Stimulated activated CD4-positive, alpha-beta T cell treated with anti-CD3 and anti-CD28 coated beads, Interleukin-2, amount 100 ng/mL, for 24 hours (primary cell): ENCODE measurements around the gene OSMR.
"Not testable (repeated sequence)": the region's sequence is repeated elsewhere in the genome, so short reads cannot be mapped to it uniquely, and the experiment has no call there.

Experiments used
- DNase-seq, 2 donors: peaks; one replicate each; pipeline ENCODE4 v3.0.0-alpha.2; 2020

Gene OSMR

DNA sequence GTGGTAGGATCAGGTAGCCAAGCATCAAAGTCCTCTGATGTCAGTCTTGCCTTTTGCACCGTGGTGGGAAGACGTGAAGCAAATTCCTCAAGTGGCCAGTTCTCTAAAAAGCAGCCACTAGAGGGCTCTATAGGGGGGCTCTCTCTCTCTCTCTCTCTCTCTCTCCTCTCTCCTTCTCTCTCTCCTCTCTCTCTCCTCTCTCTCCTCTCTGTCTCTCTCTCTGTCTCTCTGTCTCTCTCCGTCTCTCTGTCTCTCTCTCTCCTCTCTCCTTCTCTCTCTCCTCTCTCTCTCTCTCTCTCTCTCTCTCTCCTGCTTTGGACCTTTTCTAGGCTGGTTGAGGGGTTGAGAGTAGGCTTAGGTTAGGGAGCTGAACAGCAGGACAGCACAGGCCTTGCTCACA lies 13.9 kb upstream of the OSMR start:
- DNase-seq = no peak

DNA sequence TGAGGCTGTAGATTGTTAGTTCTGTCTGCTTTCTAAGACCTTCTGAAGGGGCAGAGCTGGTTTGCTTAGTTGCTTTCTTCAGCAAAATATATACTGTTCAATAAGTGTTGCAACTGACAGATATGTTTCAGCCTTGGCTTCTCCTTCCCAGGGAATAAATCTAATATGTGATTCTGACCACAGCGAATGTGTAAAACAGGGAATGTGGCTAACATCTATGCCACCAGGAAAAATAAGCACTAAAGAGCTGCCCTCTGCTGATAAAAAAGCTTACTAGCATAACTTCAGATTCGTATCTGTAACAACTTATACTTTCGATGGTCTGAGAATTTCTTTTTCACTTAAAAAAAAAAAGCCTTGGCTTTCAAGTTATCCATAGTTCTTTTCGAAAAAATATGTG lies 13.0 kb upstream of the OSMR start:
- DNase-seq = no peak

DNA sequence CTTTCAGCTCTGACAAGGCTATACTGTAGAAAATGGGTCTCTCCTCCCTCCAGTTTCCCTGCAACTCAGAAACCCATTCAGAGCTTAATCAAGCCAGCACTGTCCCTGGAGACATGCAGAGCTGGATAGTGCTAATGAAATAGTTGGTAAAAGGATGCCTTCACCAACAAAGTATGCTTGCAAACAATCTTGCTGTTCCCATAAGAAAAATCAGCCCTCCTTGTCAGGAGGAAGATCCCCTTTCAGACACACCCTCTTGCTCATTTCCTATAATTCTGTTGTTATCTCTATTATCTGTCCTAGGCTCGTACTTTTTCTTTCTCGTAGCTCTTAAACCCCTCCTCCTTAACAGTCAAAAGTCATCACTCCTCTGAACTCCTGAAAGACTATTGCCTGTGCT lies 9.9 kb upstream of the OSMR start:
- no peak for DNase-seq

DNA sequence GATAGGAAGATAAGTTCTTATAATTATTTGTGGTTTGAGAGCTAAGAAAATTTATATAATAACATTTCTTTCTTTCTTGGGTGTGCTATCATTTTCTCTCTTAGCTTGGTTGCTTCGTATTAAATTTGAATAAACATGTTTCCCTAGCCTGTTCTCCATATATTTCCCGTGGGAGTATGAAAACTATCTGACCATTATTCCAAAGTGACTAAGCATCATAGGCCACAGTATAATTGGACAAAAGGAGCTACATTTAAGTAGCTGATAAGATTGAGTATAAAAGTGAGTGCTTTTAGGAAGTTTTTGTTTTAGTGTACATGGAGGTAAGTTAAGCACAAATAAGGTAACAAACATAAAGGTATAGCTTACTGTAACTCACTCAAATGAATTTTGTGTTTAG lies 8.4 kb upstream of the OSMR start:
- no peak for DNase-seq

DNA sequence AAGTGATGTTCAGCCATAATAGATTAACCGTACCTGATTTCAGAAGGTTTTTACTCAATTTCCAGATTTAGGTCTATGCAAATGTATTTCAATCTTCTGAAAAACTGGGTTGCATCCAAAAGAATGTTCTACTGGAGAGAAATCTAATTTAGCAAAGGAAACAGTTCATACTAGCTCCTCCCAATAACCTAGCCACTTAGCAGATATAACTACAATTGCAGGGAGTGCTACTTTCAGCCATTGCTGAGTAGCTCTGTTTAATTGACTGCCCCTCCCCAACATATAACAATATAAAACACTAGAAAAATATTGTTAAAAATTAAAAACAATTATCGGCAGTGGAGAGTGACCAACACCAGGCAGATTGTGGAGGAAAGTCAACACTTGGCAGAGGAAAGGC lies 7.9 kb upstream of the OSMR start:
- no peak for DNase-seq

DNA sequence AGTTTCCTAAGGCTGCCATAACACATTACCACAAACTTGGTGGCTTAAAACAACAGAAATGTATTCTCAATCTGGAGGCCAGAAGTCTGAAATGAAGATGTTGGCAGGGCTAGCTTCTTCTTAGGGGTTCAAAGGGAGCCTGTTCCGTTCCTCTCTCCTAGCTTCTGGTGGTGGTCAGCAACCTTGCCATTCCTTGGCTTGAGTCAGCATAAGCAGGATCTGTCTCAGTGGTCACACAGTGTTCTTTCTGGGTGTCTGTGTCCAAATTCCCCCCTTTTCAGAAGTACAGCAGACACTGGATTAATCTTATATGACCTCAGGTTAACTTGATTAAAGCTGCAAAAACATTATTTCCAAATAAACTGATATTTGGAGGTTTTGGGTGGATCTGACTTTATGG lies 2.1 kb upstream of the OSMR start:
- no peak for DNase-seq

DNA sequence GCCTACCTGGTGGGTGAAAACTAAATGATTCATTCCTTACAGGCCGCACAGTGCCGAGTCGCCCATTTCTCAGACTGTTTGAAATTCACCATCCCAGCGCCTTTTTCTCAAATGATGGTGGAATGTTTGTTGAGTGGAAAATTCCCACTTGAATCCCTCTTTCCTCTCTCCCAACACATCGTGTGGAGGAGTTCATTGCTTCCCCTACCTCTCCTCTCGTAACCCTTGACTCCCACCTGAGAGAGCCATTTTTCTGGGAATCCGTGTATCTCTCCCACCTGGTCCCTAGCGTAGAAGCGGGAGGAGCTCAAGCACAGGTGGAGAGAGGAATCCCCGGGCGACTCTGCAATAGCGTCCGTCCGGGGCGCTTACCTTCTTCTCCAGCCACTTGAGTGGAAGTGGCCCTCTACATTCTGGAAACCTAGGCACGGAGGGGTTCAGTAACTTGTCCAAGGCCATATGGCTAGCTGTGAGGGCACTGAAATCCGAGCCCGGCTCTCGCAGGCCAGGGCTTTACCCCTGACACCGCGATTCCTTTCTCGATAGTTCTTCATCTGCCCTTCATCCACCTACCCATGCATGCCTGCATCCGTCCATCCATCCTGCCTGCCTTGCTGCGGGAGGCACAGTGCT lies 683 bp downstream of the OSMR start:
- no peak for DNase-seq

DNA sequence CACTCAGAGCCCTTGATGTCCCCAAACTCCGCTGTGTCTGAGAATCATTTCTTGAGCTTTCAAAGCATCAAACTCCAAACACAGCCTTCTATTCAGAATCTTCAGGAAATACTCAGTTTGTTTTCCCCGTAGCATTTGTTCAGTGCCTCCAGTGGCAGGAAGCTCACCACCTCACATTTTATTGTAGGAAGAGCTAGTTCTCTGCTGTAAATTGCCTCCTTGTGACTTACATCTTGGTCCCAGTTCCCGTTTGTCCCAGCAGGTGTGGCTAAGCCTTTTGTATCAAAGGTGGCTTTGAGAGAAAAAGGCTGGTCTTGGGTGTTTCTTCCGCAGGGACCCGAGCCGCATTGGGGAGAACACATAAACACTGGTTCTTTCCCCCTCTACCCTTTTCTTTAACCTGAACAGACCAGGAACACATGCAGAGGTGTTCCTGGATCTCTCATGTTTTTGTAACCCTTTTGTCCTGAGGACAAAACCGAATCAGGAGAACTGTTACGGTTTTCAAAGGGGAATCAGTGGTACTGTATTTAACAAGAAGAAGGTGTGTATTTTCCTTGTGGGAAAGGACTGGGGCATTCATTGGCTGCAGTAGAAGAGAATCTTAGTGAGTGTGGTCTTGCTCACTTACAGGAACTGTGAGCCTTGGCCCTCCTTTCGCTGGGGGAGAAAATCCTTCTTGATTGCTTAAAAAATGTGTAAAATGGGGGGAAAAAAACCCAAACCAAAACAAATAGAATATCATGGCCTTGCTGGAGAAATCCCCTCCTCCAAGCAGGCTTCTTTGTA lies 1.9 kb downstream of the OSMR start:
- DNase-seq = no peak

DNA sequence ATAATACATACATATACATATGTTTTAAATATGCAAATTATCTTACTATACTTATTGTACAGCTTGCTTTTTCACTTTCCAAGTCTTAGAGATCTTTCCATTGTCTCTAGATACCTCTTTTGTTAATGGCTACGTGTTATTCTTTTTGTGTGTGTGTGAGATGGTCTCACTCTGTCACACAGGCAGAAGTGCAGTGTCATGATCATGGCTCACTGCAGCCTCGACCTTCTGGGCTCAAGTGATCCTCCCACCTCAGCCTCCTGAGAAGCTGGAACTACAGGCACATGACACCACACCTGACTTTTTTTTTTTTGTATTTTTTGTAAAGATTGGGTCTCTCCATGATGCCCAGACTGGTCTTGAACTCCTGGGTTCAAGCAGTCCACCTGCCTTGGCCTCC lies 2.8 kb downstream of the OSMR start:
- no peak for DNase-seq

DNA sequence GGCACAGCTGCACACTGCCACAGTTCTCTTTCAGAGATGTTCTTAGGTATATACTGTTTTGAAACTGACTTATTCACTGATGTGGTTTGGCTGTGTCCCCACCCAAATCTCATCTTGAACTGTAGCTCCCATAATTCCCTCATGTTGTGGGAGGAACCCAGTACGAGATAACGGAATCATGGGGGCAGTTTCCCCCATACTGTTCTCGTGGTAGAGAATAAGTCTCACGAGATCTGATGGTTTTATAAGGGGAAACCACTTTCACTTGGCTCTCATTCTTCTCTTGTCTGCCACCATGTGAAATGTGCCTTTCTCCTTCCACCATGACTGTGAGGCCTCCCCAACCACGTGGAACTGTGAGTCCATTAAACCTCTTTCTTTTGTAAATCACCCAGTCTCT lies 5.8 kb downstream of the OSMR start:
- not testable (repeated sequence) for DNase-seq

DNA sequence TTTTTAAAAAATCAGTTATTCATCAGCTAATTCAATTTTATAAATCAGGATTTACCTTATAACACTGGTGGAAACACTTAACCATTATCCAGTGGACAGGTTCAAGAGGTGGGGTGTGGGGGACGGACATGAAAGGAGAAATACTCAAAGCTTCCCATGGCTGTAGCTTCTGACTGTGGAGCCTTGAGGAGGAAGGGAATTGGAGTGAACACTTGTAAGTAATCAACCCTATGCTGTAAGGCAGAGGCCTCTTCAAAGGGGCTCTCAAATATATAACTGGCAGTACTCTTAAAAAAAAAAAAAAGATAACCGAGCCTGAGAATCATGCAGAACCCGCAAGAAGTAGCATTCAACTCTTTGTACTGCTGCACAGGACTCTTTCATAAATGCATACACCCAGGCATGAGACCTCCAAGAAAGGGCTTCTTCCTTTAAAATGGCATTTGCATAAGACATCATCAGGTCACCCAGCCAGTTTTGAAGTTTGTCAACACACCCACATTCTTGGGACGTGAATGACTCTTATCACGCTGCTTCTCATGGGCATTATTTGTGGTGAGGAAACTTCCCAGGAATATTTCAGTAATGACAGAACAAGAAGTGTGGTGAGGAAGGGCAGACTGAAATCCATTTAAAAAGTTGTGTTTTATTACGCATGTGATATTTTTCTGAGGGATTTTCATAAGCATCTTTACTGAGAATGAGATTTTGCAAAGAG lies 8.1 kb downstream of the OSMR start:
- no peak for DNase-seq

DNA sequence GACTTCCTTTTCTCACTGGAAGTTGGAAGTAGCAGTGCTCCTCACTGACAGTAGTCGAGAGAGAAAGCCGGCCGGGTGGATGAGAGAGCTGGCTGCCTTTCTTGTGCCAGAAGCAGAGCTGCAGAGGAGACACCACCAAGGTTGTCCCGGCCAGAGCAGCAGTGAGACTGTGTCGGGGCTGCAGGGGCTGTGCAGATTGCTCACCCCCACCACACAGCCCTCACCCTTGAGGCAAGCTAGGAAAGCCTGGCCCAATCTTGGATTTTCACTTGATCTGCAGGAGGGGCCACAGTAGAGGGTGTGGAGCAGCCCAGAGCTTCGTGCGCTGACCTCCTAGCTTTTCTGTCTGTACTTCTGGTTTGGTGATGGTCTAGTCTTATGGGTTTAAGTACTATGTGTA lies 9.1 kb downstream of the OSMR start:
- no peak for DNase-seq

DNA sequence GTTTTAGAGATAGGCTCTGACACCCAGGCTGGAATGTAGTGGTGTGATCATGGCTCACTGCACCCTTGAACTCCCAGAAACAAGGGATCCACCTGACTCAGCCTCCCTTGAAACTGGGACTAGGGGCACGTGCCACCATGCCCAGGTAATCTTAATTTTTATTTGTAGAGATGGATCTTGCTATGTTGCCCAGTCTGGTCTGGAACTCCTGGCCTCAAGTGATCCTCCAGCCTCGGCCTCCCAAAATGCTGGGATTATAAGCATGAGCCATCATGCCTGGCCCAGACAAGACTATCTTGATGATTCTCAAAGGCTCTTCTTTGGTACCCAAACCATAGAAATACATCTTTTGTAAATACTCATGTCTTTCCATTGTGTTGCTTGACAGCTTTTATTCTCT lies 10.8 kb downstream of the OSMR start:
- DNase-seq = no peak

DNA sequence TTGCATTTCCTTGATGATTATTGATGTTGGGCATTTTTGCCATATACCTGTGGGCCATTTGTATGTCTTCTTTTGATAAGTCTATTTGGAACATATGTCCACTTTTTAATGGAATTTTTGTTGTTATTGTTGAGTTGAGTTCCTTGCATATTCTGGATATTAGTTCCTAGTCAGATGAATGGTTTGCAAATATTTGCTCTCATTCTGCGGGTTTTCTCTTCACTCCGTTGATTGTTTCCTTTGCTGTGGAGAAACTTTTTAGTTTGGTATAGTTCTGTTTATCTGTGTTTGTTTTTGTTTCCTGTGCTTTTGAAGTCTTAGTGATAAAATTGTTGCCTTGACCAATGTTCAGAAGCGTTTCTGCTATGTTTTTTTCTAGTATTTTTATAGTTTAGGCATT lies 13.0 kb downstream of the OSMR start:
- DNase-seq = no peak

DNA sequence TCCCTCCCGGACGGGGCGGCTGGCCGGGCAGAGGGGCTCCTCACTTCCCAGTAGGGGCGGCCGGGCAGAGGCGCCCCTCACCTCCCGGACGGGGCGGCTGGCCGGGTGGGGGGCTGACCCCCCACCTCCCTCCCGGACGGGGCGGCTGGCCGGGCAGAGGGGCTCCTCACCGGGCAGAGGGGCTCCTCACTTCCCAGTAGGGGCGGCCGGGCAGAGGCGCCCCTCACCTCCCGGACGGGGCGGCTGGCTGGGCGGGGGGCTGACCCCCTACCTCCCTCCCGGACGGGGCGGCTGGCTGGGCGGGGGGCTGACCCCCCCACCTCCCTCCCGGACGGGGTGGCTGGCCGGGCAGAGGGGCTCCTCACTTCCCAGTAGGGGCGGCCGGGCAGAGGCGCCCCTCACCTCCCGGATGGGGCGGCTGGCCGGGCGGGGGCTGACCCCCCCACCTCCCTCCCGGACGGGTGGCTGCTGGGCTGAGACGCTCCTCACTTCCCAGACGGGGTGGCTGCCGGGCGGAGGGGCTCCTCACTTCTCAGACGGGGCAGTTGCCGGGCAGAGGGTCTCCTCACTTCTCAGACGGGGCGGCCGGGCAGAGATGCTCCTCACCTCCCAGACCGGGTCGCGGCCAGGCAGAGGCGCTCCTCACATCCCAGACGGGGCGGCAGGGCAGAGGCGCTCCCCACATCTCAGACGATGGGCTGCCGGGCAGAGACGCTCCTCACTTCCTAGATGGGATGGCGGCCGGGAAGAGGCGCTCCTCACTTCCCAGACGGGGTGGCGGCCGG lies 16.4 kb downstream of the OSMR start:
- DNase-seq = not testable (repeated sequence)

DNA sequence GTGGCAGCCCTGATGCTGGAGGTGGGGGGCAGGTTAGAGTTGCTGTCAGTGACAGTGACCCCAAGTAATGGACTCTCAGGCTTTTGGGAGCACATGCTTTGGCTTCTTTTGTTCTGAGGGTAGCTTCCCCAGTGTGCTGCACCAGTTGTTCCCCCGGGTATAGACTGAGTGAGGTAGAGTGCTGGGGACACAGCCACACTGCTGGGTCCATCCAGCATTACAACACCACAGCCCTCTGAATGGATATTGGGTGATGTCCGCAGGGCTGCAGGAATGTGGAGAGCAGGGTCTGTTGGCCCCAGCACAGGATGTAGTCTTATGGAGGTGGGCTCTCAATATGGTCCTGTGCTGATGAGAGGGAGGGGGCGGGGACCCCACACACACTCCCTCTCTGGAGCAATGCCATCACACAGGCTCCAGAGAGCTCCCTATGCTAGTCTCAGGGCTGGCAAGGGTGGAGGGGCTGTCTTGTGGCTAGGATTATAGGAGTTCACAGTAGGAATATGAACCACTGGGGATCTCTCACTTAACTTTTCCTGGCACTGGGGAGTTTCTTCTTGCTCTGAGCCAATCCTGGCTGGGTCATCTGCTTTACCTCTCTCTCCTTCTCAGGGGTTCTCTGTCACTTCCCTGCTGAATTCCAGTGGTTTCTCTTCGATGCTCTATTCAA lies 20.7 kb downstream of the OSMR start:
- no peak for DNase-seq

DNA sequence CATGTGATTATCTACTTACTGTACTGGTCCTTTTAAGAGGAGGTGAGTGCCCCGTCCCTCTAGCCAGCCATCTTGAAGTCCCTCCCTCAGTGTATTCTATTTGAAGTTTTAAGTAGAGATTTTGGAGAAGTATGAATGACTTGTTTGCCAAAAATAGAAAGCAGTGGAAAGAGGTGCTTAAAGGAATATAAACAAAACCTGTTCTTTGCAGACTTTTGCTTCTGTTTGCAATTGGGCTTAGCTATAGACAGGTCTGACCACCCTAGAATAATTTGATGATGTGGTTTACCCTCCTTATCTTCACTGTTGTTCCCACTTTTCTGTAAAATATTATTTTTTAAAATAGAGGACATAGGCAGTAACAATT lies 21.2 kb downstream of the OSMR start:
- DNase-seq = no peak

DNA sequence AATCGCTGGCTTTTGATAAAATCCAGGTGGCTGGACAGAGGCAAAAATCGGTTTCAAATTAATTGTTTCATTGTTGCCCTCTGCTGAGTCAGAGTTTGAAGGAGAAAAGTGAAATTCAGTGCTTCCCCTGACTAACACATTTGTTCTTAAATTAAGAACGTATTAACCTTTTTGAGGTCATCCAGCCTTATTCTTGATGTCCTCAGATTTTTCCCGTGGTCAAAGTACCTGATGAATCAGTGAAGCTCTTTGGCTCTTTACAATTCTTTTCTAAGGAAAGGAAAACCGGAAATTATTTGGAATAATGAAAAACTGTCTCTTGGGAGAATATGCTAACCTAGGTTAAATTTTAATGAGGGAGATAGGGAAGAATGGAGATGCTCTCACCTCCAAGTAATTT lies 21.6 kb downstream of the OSMR start:
- no peak for DNase-seq

DNA sequence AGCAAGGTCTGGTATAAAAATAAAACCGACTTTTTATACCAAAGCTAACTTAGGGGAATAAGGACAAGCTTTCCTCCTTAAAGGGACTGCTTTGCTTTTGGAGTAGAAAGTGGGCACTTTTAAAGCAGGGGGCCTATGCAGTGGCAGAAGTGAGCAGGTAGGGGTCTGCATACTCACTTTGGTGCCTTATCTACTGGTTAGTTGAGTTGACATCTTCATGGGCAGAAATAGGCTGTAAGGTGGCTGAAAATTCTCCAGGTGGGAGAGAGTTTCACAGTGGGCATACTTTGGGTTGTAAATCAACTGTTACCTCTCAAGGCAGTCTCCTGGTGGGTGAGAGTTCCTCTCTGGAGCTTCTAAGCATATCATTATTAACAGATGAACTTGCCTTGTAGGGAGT lies 24.8 kb downstream of the OSMR start:
- no peak for DNase-seq

DNA sequence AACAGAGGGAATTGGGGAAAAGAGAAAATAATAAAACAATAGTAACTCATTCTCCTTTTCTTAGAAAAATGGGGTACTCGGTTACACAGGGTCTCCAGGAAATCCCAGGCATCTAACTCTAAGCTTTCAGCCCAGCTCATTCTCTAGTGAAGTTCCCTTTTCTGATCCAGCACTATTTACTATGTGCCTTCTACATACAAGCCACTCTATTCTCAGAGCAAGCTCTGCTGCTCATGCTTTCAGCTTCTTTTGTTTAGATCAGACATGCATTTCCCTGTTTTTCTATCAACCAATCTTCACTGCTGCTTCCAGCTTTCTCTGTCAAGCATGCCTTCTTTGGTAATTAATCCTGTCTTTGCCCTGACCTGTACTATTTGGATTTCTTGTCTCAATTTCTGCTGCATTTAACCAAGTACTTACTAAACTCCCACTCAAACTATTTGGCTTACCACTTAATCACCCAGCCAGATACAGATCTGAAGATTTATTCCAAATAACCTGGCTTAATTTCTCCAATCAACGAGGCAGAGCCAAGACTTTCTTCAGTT lies 25.3 kb downstream of the OSMR start:
- DNase-seq = no peak

DNA sequence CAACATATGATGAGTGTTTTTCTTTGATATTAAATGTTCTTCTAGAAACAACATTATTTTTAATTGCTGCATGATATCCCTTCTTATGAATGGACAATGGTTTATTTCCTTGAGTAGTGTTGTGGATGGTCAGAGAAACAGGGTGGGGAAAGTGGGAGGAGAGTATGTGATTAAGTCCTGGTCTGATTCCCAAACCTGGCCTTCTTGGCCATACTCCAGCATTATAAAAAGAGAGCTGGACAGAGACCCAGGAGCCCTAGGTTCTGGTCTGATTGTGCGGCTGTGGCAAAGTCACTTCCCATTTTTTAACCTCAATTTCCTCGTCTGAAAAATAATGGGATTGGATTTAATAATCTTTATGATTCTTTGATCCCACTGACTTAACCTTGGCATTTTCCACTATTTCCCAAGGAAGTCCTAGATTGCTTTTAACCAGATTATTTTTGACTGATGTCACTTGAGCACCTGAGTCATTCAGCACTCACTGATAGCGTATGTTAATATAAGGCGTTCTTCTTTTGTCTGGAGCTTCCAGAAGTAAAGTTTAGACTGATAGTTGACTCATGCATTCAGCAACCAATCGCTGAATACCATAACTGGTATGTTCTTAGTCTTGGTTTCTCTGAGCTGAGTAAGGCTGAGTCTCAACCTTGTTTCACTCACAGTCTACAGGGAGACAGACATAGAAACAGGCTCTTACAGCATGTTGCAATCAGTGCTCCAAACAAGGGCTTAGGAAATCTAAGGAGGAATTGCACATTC lies 26.2 kb downstream of the OSMR start:
- DNase-seq = no peak

DNA sequence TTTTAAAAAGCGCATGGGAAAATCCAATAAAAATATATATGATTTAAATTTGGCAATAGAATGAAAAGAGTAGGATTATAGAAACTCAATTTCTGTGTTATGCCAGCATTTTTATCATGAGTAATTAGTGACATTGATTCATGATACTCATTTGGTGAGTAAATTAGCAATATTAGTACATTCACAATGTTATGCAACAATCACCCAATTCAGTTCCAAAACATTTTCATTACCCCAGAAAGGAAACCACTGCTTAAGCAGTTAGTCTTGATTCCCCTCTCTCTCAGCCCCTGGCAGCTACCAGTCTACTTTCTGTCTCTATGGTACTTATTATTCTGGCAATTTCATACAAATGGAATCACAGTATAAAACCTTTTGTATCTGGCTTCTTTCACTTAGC lies 27.0 kb downstream of the OSMR start:
- no peak for DNase-seq
